Measurements from ENCODE around the gene EARS2. TPM values are rescaled to one million over a fixed set of nuclear protein-coding genes. Genes with fewer than 3 reads are reported as not detected.

The EARS2 gene
- total and polyA plus RNA-seq, 2 of the 8 experiments (the other 6 are each of a cell fraction or from before 2014, with no cell fraction given) = 47.8 to 111 TPM

GRCh38 chr16:23523876-23524385 lies 33.2 kb downstream of the EARS2 start:
- no peaks in the 10 kb centered on the region for H3K4me1 ChIP-seq (replicated peaks in 1 of 4; ENCODE audit: control insufficient read depth in 3 of 4, insufficient read depth in 4 of 4, low read length in 3 of 4)
- no peak overlapping the region; the same call in 1 of the 2 replicates for H4K8ac ChIP-seq (ENCODE audit: extremely low read depth, insufficient read depth, low read length)
- H3K23ac ChIP-seq (ENCODE audit: insufficient read length) = no peak overlapping the region
- no peak overlapping the region for H3K4ac ChIP-seq (replicated peaks; ENCODE audit: insufficient read length, low read depth, low read length)
- 89% methylated on average over 7 of the region's 7 CpGs; no CpG with 5 or more reads in 1 of the 2 experiments for WGBS, 2 experiments (ENCODE audit: extremely low coverage in 1 of 2, insufficient coverage in 1 of 2, insufficient read length in 1 of 2, insufficient replicate concordance in 2 of 2, low coverage in 1 of 2, low lambda C conversion rate in 2 of 2, missing lambda C conversion rate in 1 of 2)
- peaks cover 21 to 56% (median 52%) of the 10 kb centered on the region in 4 experiments for H3K36me3 ChIP-seq (ENCODE audit: control insufficient read depth in 2 of 4, insufficient read depth in 4 of 4, low read length in 3 of 4)
- CTCF ChIA-PET (ENCODE audit: partially characterized antibody) = interaction anchor here (0.5 to 1.4 kb wide), 2 partner anchors 9 to 517 kb away, joined by 4 to 5 read pairs; no protein-coding TSS in a partner anchor
- no peaks in the 10 kb centered on the region for H3K23me2 ChIP-seq (ENCODE audit: low read depth, low read length)
- H3K9me3 ChIP-seq (ENCODE audit: insufficient read depth in 2 of 2, low read depth in 1 of 2, low read length in 1 of 2) = no peaks in the 10 kb centered on the region
- DNase-seq (ENCODE audit: low read depth in 1 of 2, low spot score in 2 of 2) (no peak), FAIRE-seq (no peak)
- no peak overlapping the region for H2BK12ac ChIP-seq (ENCODE audit: low read depth, low read length)
- POLR2A ChIA-PET (ENCODE audit: partially characterized antibody) = interaction anchor here (1.9 kb wide), 1 partner anchor 14 kb away, joined by 15 read pairs; the partner anchor contains the start of gene GGA2
- no peak overlapping the region for H2AK5ac ChIP-seq (ENCODE audit: low read depth, low read length)
- no peak overlapping the region for H3K56ac ChIP-seq (replicated peaks; ENCODE audit: insufficient read length, low read depth, low read length)
- no peaks in the 10 kb centered on the region for H3K79me2 ChIP-seq (ENCODE audit: control insufficient read depth in 1 of 2, insufficient read depth in 2 of 2, low read length in 2 of 2)
- no peak overlapping the region for H3K27ac ChIP-seq (ENCODE audit: low read depth, low read length)
- H4K91ac ChIP-seq (replicated peaks; ENCODE audit: insufficient read length, low read length) = no peak overlapping the region
- H3K18ac ChIP-seq (ENCODE audit: extremely low read depth, low read length) = no peak overlapping the region
- H2BK120ac ChIP-seq (replicated peaks; ENCODE audit: low read depth, low read length) = no peak overlapping the region
- no peak overlapping the region for H3K9ac ChIP-seq (replicated peaks in 1 of 4; ENCODE audit: extremely low read depth in 1 of 4, low read depth in 3 of 4, low read length in 3 of 4)
- no peak overlapping the region for H3K4me3 ChIP-seq (ENCODE audit: extremely low read depth in 1 of 4, insufficient read depth in 2 of 4, low read depth in 3 of 4, low read length in 4 of 4)
- no peak overlapping the region for H2BK15ac ChIP-seq (ENCODE audit: low read length)
- H3K79me1 ChIP-seq (ENCODE audit: low read depth, low read length) = no peaks in the 10 kb centered on the region
- no peak overlapping the region for H3K14ac ChIP-seq (ENCODE audit: insufficient read length)
- no peak overlapping the region for H2BK5ac ChIP-seq (ENCODE audit: low read depth, low read length)
- H2BK20ac ChIP-seq (ENCODE audit: low read length) = no peak overlapping the region
- H2AFZ ChIP-seq (ENCODE audit: low read length) = no peak overlapping the region
- no peak overlapping the region for H4K5ac ChIP-seq (ENCODE audit: insufficient read length, low read depth, low read length)
- H4K20me1 ChIP-seq (replicated peaks in 1 of 2; ENCODE audit: control insufficient read depth in 1 of 2, insufficient read depth in 2 of 2, low read length in 2 of 2) = peaks cover 2 to 4% of the 10 kb centered on the region in 2 experiments
- no peak overlapping the region for H3K4me2 ChIP-seq (ENCODE audit: insufficient read depth in 1 of 2, low read depth in 2 of 2, low read length in 2 of 2)
- H3K27me3 ChIP-seq (replicated peaks in 1 of 4; ENCODE audit: control insufficient read depth in 3 of 4, extremely low read depth in 1 of 4, insufficient read depth in 3 of 4, low read length in 3 of 4) = no peaks in the 10 kb centered on the region; a peak in 1 of 7 replicates
- no peak for TF ChIP-seq SRF (IDR thresholded peaks at IDR 0.05; ENCODE audit: low read depth, low read length)
- TF ChIP-seq SP2 (IDR thresholded peaks at IDR 0.05; ENCODE audit: low read length) = no peak
- TF ChIP-seq, protein P1, sequence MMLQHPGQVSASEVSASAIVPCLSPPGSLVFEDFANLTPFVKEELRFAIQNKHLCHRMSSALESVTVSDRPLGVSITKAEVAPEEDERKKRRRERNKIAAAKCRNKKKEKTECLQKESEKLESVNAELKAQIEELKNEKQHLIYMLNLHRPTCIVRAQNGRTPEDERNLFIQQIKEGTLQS (IDR thresholded peaks at IDR 0.05; ENCODE audit: insufficient read depth, low read depth, low read length) = no peak
- no peak for TF ChIP-seq EGR1 (IDR thresholded peaks at IDR 0.05; ENCODE audit: borderline replicate concordance, low read depth, low read length)
- no peak for TF ChIP-seq EP300 (IDR thresholded peaks at IDR 0.05; ENCODE audit: borderline replicate concordance in 1 of 2, low read depth in 2 of 2, low read length in 2 of 2)
- TF ChIP-seq KDM1A (IDR thresholded peaks at IDR 0.05; ENCODE audit: borderline replicate concordance, low read length) = no peak
- TF ChIP-seq NANOG (IDR thresholded peaks at IDR 0.05; ENCODE audit: insufficient read depth, low read depth, low read length, poor library complexity, severe bottlenecking) = no peak
- no peak for TF ChIP-seq SAP30 (IDR thresholded peaks at IDR 0.05; ENCODE audit: insufficient read depth, insufficient replicate concordance, low read length)
- TF ChIP-seq FOSL1 (IDR thresholded peaks at IDR 0.05; ENCODE audit: insufficient read depth, low read depth, low read length) = no peak
- no peak for TF ChIP-seq CTBP2 (IDR thresholded peaks at IDR 0.05; ENCODE audit: borderline replicate concordance, insufficient read depth, insufficient read length, low read length)
- no peak for TF ChIP-seq NRF1 (IDR thresholded peaks at IDR 0.05; ENCODE audit: low read depth, low read length)
- TF ChIP-seq GABPA (IDR thresholded peaks at IDR 0.05; ENCODE audit: borderline replicate concordance, insufficient read depth, low read length) = no peak
